Spinal cord (tissue), 10 donors: Measurements from ENCODE around the gene CHRNA1. TPM values are rescaled to one million over a fixed set of nuclear protein-coding genes. Genes with fewer than 3 reads are reported as not detected.

ENCODE experiments used
- DNase-seq, 6 donors: peaks; one replicate each; pipeline versions ENCODE4 v3.0.0 to v3.0.0-alpha.2; 2013 to 2015; ENCODE audit warnings: low spot score in 6 of 6, low read depth in 4 of 6
- H3K27ac ChIP-seq: one replicate; pipeline ENCODE4 v1.5.1; 2013; ENCODE audit warnings: low read depth, low read length, control low read depth
- H3K27me3 ChIP-seq: one replicate; pipeline ENCODE4 v1.6.1; 2013; ENCODE audit warnings: low read length; ENCODE audit not compliant: control insufficient read depth, insufficient read depth
- H3K36me3 ChIP-seq: one replicate; pipeline ENCODE4 v1.6.1; 2013; ENCODE audit warnings: low read length; ENCODE audit not compliant: control insufficient read depth, insufficient read depth
- H3K4me1 ChIP-seq: one replicate; pipeline ENCODE4 v1.6.1; 2013; ENCODE audit warnings: low read length; ENCODE audit not compliant: control insufficient read depth, insufficient read depth
- H3K4me3 ChIP-seq: one replicate; pipeline ENCODE4 v1.5.1; 2013; ENCODE audit warnings: low read depth, low read length, control low read depth
- H3K9me3 ChIP-seq: one replicate; pipeline ENCODE4 v1.6.1; 2013; ENCODE audit warnings: low read length; ENCODE audit not compliant: control insufficient read depth, insufficient read depth
- WGBS: methylation state at CpG from one replicate; pipeline ENCODE4 v1.1.5; 2013; ENCODE audit warnings: missing lambda C conversion rate; ENCODE audit not compliant: insufficient coverage; 5-methylcytosine and 5-hydroxymethylcytosine counted together
- polyA plus RNA-seq, 2 donors: library from polyadenylated mRNA; unstranded; fragments of 120-200 nt; gene quantifications; one replicate each; pipeline ENCODE4 v1.2.1, GENCODE V29; 2013; ENCODE audit not compliant: insufficient read length in 2 of 2
- total RNA-seq, 2 donors: library from RNA; depleted of rRNA in 1 of 2; stranded (reverse); fragments of 120-200 nt in 1 of 2; fragments of >200 nt in 1 of 2; gene quantifications; one replicate each; pipeline versions ENCODE4 v1.2.3 to v1.2.4, GENCODE V29; 2013 to 2014
- donor health status: healthy.

The CHRNA1 gene
- total and polyA plus RNA-seq, 4 donors, result 0.20 to 0.68 (median 0.22) TPM

DNA sequence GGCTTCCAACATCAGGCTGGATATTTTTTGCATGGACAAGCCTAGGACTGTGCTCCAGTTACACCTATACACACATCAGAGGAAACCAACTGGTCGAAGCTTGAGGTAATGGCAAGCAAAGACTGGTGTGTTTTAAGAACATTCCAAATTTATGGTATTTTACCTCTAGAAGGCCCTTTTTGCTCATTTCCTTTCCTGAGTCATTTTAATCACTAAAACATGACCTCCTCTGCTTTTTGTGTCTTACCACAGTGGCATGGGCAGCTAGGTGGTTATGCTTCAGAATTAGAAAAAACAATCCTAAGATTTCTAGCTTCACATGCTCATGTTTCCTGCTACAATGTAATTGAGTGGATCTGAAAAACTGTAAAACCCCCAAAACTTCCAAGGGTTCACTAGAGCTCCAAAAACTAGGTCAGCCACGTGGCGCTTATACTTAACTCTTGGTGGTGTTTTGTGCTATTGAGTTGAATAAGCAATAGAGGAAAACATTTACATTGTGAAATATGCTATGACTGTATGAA is 30.6 kb upstream of the CHRNA1 start:
- WGBS, result no CpG with 5 or more reads among the region's 3 CpGs
- H3K27me3 ChIP-seq, result no peaks in the 10 kb centered on the region
- no peaks in the 10 kb centered on the region for H3K9me3 ChIP-seq
- H3K27ac ChIP-seq, result no peak overlapping the region
- no peaks in the 10 kb centered on the region for H3K4me1 ChIP-seq
- no peak overlapping the region for H3K4me3 ChIP-seq
- no peaks in the 10 kb centered on the region for H3K36me3 ChIP-seq
- no peak for DNase-seq

DNA sequence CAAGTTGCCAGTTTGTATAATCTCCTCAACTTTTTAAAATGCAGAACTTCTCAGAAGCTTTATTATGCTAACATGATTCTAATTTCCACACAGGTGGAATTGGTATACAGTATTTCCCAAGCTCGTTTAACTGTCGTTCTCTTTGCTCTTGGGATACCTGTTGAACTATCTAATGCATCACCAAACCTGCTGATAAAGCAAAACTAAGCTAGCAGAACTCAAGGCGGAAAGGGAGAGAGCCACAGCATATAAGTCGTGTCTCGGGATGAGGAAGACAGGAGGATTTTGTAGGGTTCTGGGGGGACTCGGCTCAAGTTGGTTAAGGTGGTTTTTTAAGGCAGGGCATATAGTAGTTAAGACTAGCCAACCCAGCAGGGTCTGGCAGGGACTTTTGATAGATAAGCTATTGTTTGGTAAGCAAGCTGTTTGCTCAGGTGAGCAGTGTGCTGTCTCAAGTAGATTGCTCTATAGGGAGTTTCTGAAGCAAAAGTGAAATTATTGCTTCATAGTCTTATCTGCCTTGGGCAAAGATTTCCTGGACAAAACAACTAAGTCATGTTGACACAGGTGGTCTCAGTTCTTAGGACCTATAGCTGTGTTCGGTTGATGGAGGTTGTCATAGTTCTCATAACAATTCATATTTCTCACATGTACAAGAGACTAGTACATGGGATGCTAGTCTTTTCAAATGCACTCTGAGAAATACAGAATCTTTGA is 28.2 kb upstream of the CHRNA1 start:
- Histone ChIP-seq H3K27ac (no peak overlapping the region), H3K9me3 (no peaks in the 10 kb centered on the region), H3K27me3 (no peaks in the 10 kb centered on the region), H3K4me1 (peaks cover 5% of the 10 kb centered on the region), H3K36me3 (no peaks in the 10 kb centered on the region), H3K4me3 (no peak overlapping the region)
- 92% methylated on average over 4 of the region's 7 CpGs for WGBS
- DNase-seq, result no peak

DNA sequence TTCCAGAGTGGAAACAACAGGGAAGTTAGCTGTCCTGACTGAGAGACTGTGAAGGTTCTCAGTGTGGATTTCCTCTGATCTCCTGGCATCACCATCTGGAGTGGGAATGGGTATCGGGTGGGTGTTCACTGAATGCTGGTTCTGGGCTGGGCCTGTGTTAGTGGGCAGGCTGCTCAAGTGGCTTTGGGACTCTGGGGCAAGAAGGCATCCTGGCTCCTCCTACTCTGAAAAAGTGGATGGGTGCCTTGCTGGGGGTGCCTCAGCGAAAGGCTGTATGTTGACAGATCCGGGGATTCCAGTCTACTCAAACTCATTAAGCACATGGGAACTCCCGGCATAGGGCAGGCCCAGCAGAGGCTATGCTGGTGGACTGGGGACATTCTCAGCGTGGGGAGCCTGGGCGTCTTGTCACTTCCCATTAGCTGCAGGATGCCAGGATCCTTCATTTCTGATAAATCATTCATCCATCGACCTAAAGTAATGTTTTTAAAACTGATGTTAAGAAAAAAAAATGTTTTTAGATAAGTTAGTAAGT is 27.5 kb upstream of the CHRNA1 start:
- Histone ChIP-seq H3K9me3 (no peaks in the 10 kb centered on the region), H3K4me1 (peaks cover 7% of the 10 kb centered on the region), H3K27me3 (no peaks in the 10 kb centered on the region), H3K4me3 (no peak overlapping the region), H3K36me3 (no peaks in the 10 kb centered on the region), H3K27ac (no peak overlapping the region)
- WGBS, result 78% methylated on average over 4 of the region's 7 CpGs
- no peak for DNase-seq

DNA sequence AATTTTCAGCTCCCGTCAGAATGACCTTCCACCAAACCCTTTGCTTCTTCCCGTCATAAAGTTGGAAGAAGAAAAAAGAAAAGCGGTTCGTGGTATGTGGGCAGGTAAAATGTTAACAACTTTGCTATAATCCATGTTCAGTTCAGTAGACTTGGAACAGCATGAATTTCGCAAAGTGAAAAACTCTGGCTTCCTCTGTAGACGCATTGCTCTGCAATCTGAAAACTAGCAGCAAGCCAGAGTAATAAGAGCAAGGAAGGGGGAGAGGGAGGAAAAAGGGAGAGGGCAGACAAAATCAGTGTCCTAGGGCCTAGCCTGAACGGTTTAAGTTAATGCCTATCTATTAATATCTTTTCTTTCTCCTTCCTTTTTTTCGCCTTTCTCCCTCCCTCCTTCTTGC is 26.7 kb upstream of the CHRNA1 start:
- Histone ChIP-seq H3K27me3 (no peaks in the 10 kb centered on the region), H3K4me3 (no peak overlapping the region), H3K36me3 (no peaks in the 10 kb centered on the region), H3K27ac (no peak overlapping the region), H3K9me3 (no peaks in the 10 kb centered on the region), H3K4me1 (peaks cover 7% of the 10 kb centered on the region)
- 84% methylated on average over 5 of the region's 8 CpGs for WGBS
- DNase-seq, result no peak

DNA sequence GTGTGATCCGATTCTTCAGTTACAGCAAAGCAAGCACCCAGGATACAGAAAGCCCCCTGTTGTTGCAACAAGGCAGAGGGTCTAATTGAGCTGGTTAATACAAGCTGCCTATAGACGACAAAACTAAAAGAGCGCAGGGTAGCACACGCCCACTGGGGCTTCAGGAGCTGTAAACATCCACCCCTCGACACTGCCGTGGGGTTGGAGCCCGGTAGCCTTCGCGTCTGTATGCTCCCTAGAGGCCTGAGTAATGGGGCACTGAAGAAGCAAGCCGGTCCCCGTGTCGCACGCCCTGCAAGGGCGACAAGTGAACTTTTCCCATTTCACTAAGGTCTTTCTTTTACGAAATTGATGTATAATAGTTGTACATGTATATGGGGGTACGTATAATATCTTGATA is 24.7 kb upstream of the CHRNA1 start:
- Histone ChIP-seq H3K4me1 (peaks cover 7% of the 10 kb centered on the region), H3K9me3 (no peaks in the 10 kb centered on the region), H3K27ac (no peak overlapping the region), H3K27me3 (no peaks in the 10 kb centered on the region), H3K4me3 (no peak overlapping the region), H3K36me3 (no peaks in the 10 kb centered on the region)
- DNase-seq, result no peak
- 94% methylated on average over 8 of the region's 16 CpGs for WGBS

DNA sequence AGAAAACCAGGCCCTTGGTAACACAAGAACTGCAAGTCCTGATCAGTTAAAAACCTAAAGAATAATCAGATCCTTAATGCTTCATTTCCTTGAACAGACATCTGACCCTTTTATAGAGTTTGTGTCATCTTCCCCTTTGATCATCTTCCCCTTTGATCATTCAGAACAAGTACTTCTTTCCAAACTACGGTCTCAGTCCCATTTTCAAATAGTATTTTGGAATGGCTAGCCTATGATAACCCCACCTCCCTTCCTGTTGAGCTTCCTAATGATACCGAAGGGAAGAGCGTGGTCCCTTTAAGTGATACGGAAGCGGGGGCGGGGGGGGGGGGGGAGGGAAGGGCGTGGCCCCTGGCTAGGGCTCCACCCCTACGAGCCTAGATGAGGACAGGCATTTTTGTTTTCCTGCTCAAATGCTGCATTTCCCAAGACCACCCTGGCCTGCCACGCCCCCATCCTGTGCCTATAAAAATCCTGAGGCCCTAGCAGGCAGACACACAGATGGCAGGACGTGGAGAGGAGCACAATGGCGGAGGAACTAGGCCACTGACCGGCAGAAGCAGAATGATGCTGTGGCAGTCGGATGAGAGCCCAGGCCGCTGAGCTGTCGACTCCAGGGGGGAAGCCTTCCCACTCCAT is 24.1 kb upstream of the CHRNA1 start:
- peak overlapping the region; percentile 50 for H3K27ac ChIP-seq
- no peak for DNase-seq
- no peak overlapping the region for H3K4me3 ChIP-seq

DNA sequence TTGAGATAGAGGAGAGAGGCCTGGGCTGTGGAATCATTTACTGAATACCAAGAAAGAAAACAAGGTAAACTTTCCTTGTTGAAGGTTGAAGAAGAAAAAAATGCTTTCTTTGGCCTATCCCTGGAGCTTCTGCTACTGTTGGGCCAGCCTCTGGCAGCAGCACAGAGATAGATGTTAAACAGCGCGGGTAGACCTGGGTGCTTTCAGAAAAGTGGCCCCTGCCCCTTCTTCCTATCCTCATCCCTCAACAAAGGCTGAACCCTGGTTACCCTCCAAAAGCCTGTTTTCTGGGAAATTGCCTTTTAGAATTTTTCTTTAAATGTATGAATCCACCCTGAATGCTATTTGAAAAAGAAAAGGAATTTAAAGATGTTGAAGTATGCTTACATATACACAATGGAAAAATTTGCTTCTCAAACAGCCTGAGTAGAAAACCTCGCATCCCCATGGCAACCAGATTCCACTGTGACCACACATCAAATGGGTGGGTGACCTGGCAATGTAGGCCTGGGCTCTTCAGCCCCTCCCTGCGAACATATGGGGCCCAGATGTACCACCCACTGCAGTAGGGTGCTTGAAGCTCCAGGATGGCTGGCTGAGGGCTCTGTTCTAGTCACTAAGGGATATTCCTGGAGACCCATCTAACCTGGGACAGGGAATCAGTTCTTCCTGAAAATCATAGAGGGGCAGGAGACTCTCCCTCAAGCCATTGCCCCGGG is 23.4 kb upstream of the CHRNA1 start:
- no peaks in the 10 kb centered on the region for H3K27me3 ChIP-seq
- peak in 3 of 6 donors; percentile 31 to 73 (median 67) for DNase-seq
- 38% methylated on average over 2 of the region's 5 CpGs for WGBS
- H3K4me3 ChIP-seq, result no peak overlapping the region
- H3K36me3 ChIP-seq, result no peaks in the 10 kb centered on the region
- peaks cover 7% of the 10 kb centered on the region for H3K4me1 ChIP-seq
- H3K27ac ChIP-seq, result peak overlapping the region; percentile 50
- no peaks in the 10 kb centered on the region for H3K9me3 ChIP-seq

More for the DNA sequence above, 24.1 kb upstream of the CHRNA1 start:
- 88% methylated on average over 4 of the region's 15 CpGs for WGBS
- Histone ChIP-seq H3K4me1 (peaks cover 7% of the 10 kb centered on the region), H3K27me3 (no peaks in the 10 kb centered on the region), H3K36me3 (no peaks in the 10 kb centered on the region), H3K9me3 (no peaks in the 10 kb centered on the region)

DNA sequence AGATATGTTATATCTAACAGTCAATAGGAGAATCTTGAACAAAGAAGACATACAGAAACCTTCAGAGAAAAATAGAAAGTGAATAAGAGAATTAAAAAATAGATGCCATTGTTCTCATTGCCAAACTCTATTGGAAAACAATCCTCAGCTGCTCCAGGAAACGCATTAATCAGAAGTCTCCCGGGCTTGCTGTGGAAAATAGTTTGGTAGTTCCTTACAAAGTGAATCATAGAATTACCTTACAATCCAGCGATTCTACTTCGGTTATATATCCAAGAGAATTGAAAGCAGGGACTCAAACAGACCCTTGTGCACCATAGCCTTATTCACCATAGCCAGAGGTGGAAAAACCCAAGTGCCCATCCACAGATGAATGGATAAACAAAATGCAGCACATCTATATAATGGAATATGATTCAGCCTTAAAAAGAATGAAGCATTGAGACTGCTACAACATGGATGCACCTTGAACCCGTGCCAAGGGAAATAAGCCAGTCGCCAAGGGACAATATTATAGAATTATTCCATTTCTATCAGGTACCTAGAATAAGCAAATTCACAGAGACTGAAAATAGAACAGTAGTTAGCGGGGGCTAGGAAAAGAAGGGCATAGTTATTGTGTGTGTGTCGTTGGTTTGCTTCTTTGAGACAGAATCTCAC is 21.9 kb upstream of the CHRNA1 start:
- no peaks in the 10 kb centered on the region for H3K27me3 ChIP-seq
- no peak overlapping the region for H3K4me3 ChIP-seq
- H3K4me1 ChIP-seq, result peaks cover 13% of the 10 kb centered on the region
- no CpG with 5 or more reads among the region's 8 CpGs for WGBS
- H3K36me3 ChIP-seq, result no peaks in the 10 kb centered on the region
- no peak overlapping the region for H3K27ac ChIP-seq
- no peaks in the 10 kb centered on the region for H3K9me3 ChIP-seq
- no peak for DNase-seq

DNA sequence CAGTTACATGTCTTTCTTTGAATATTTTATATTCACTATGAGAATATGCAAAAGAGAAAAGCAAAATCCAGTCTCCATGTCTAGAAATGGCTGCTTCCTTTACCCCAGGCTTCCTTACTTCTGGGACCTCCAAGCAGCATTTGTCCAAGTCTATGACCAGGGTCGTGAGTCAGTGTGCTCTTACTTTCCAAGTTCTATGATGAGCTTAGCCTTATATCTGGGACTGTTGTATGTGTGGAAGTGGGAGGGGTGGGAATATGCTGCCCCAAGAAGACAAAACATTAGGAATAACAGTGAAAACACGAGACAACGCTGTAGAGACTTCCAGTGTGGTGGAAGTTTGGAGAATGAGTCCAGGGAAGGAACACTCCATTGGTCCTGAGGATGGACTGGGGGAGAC is 21.2 kb upstream of the CHRNA1 start:
- Histone ChIP-seq H3K9me3 (no peaks in the 10 kb centered on the region), H3K27me3 (no peaks in the 10 kb centered on the region), H3K4me1 (peaks cover 13% of the 10 kb centered on the region), H3K36me3 (no peaks in the 10 kb centered on the region), H3K27ac (no peak overlapping the region), H3K4me3 (no peak overlapping the region)
- no peak for DNase-seq
- WGBS, result 91% methylated on average over 2 of the region's 3 CpGs
